Fibroblast of lung (primary cell): ENCODE measurements around the gene HRH1. TPM values are rescaled to one million over a fixed set of nuclear protein-coding genes. Genes with fewer than 3 reads are reported as not detected.
A peak's percentile ranks its signal among the peaks of the same experiment; 100 is the strongest.

Experiments
- DNase-seq, 2 donors: peaks; one replicate each; pipeline versions ENCODE4 v3.0.0 to v3.0.0-alpha.2; 2010; ENCODE audit warnings: low read depth in 2 of 2
- H2AFZ ChIP-seq: 2 replicates; pipeline ENCODE4 v1.5.1; 2012; ENCODE audit warnings: low read length, control low read depth, inconsistent platforms
- H3K27ac ChIP-seq: 2 replicates; pipeline ENCODE4 v1.5.1; 2011; ENCODE audit warnings: low read length, control low read depth; ENCODE audit not compliant: insufficient read depth
- H3K27me3 ChIP-seq: 2 replicates; pipeline ENCODE4 v1.5.1; 2011; ENCODE audit warnings: mild to moderate bottlenecking, low read length; ENCODE audit not compliant: control insufficient read depth, insufficient read depth
- H3K36me3 ChIP-seq: 2 replicates; pipeline ENCODE4 v1.5.1; 2011; ENCODE audit warnings: low read length; ENCODE audit not compliant: control insufficient read depth, insufficient read depth
- H3K4me1 ChIP-seq: 2 replicates; pipeline ENCODE4 v1.5.1; 2011; ENCODE audit warnings: low read length; ENCODE audit not compliant: control insufficient read depth, insufficient read depth; ENCODE audit errors: extremely low read depth
- H3K4me2 ChIP-seq: 2 replicates; pipeline ENCODE4 v1.5.1; 2011; ENCODE audit warnings: low read length, control low read depth; ENCODE audit not compliant: insufficient read depth; ENCODE audit errors: extremely low read depth
- H3K4me3 ChIP-seq, 4 experiments: fragments of 200-600 bp in 1 of 4; sonication (generic) in 1 of 4; replicated peaks in 1 of 4; 2 replicates each; pipeline ENCODE4 v1.5.1; 2011 to 2016; ENCODE audit warnings: low read length in 4 of 4, low read depth in 3 of 4, mild to moderate bottlenecking in 3 of 4, control low read depth in 2 of 4, inconsistent platforms in 1 of 4, mixed read lengths in 1 of 4; ENCODE audit not compliant: insufficient read depth in 1 of 4; ENCODE audit errors: control extremely low read depth in 1 of 4
- H3K79me2 ChIP-seq: 2 replicates; pipeline ENCODE4 v1.5.1; 2012; ENCODE audit warnings: mild to moderate bottlenecking, low read length, inconsistent platforms; ENCODE audit not compliant: control insufficient read depth, insufficient read depth
- H3K9ac ChIP-seq: 2 replicates; pipeline ENCODE4 v1.5.1; 2011; ENCODE audit warnings: mild to moderate bottlenecking, low read length, control low read depth; ENCODE audit not compliant: insufficient read depth
- H3K9me3 ChIP-seq: 2 replicates; pipeline ENCODE4 v1.5.1; 2012; ENCODE audit warnings: low read depth, low read length; ENCODE audit not compliant: control insufficient read depth, insufficient read depth
- H4K20me1 ChIP-seq: 2 replicates; pipeline ENCODE4 v1.5.1; 2011; ENCODE audit warnings: low read length; ENCODE audit not compliant: control insufficient read depth, insufficient read depth; ENCODE audit errors: extremely low read depth
- CTCF ChIP-seq, 2 donors: IDR thresholded peaks in 1 of 2; conservative IDR thresholded peaks in 1 of 2; 1 replicate in 1 of 2; 2 replicates in 1 of 2; pipeline ENCODE4 v1.5.1; 2011 to 2012; ENCODE audit warnings: low read length in 2 of 2, control low read depth in 1 of 2, inconsistent platforms in 1 of 2, low read depth in 1 of 2, mild to moderate bottlenecking in 1 of 2
- EZH2 ChIP-seq: IDR thresholded peaks from 2 replicates; pipeline ENCODE4 v1.5.1; 2012; ENCODE audit warnings: low read length, control low read depth, mild to moderate bottlenecking; ENCODE audit errors: missing control alignments
- polyA plus RNA-seq, 2 donors: library from polyadenylated mRNA; depleted of rRNA in 1 of 2; stranded (reverse) in 1 of 2; unstranded in 1 of 2; fragments of >200 nt; gene quantifications; 2 replicates each; pipeline ENCODE4 v1.2.1, GENCODE V29; 2011 to 2012; ENCODE audit warnings: missing spikeins in 1 of 2
- total RNA-seq: library from RNA; depleted of rRNA; stranded (reverse); fragments of >200 nt; gene quantifications from 2 replicates; pipeline ENCODE4 v1.2.1, GENCODE V29; 2014

The HRH1 gene
- total and polyA plus RNA-seq, 2 donors (not counting 1 experiment from before 2014, with no cell fraction given): 12.6 to 30.6 TPM

DNA sequence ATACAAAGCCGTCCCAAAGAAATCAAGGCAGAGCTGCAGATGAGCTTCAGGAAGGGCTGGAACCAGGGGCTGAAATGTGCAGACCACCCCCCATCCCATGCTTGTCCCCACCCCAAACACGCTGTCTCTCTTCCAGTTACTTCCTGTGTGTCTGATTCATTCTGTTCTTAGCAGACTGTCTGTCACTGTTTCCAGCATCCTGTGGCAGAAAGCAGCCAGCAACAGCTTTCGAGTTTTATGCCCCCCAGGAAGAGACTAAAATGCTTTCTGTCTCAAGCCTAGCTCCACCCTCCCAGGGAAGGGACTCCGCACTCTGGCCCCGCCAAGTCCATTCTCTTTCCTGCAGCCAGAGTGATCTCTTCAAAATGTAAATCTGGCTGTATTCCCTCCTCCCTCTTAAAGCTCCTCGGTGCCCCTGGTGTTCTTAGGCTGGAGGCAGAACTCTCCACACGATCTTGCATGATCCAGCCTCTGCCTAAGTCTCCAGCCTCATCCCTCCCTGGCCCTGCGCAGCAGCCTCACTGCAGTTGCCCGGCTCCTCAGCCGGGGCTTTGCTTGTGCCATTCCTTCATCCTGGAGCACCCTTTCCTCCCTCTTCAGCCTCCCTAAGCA is 41.5 kb downstream of the HRH1 start:
- Histone ChIP-seq H3K9me3 (no peaks in the 10 kb centered on the region), H4K20me1 (no peaks in the 10 kb centered on the region), H3K27me3 (no peaks in the 10 kb centered on the region), H3K4me2 (peak overlapping the region; percentile 75), H3K36me3 (no peaks in the 10 kb centered on the region), H3K4me3 (peak overlapping the region in 3 of 4 experiments; percentile 1 to 25 (median 12)), H3K4me1 (peaks cover 30% of the 10 kb centered on the region), H3K79me2 (peaks cover 3% of the 10 kb centered on the region), H2AFZ (peak overlapping the region; percentile 10), H3K9ac (no peak overlapping the region), H3K27ac (peak overlapping the region; percentile 70)
- TF ChIP-seq CTCF (conservative IDR thresholded peaks at IDR 0.05 in 1 of 2, IDR thresholded peaks at IDR 0.05 in 1 of 2; ENCODE audit: low read depth in 1 of 2, low read length in 2 of 2) (no peak), EZH2 (no peak)
- peak; percentile 68 to 79 for DNase-seq

DNA sequence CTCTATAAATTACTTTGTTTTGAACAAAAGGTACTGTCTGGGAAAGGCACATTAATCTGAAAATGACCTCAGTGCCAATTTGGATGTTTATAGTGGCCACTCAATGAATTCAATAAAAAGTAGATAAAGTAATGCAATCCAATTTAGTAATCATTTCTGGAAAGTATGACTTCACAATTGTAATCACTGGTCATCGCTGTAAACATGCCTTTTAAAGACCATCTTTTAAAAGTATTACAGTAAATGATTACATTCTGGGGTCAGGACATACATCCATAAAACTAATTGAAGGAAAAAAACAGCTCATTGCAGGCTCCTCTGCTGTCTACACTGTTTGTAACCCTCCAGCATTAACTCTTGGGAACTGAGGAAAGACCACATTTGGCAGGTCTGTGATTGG is 43.2 kb downstream of the HRH1 start:
- Histone ChIP-seq H3K4me1 (peaks cover 39% of the 10 kb centered on the region), H3K27ac (peak overlapping the region; percentile 50), H3K27me3 (no peaks in the 10 kb centered on the region), H4K20me1 (no peaks in the 10 kb centered on the region), H3K4me2 (peak overlapping the region; percentile 18), H3K36me3 (no peaks in the 10 kb centered on the region), H3K79me2 (peaks cover 5% of the 10 kb centered on the region), H3K9ac (no peak overlapping the region), H2AFZ (no peak overlapping the region), H3K9me3 (no peaks in the 10 kb centered on the region), H3K4me3 (no peak overlapping the region)
- DNase-seq: peak; percentile 31 to 71
- TF ChIP-seq EZH2 (no peak), CTCF (conservative IDR thresholded peaks at IDR 0.05 in 1 of 2, IDR thresholded peaks at IDR 0.05 in 1 of 2; ENCODE audit: low read depth in 1 of 2, low read length in 2 of 2) (no peak)

DNA sequence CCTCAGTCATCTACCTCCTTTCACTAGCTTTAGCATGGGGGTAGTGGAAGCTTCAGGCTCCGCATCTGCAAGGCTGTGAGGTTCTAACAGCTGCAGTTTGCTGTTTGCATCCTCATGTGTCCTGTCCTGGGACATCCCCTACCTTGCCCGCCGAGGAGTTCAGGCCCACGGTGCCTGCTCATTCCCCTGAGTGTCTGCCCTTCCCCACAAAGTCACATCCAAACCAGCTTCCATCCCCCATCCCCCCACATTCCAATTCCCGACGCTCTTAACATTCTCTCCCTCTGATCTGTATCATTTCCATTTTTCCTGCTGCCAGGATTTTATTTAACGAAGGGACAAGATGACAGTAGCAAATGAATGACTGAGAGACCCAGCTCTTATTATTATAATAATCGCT is 43.8 kb downstream of the HRH1 start:
- Histone ChIP-seq H3K27ac (no peak overlapping the region), H3K4me3 (no peak overlapping the region), H3K79me2 (peaks cover 5% of the 10 kb centered on the region), H3K36me3 (no peaks in the 10 kb centered on the region), H3K4me2 (peak overlapping the region; percentile 18), H3K9me3 (no peaks in the 10 kb centered on the region), H4K20me1 (no peaks in the 10 kb centered on the region), H3K9ac (no peak overlapping the region), H2AFZ (no peak overlapping the region), H3K27me3 (no peaks in the 10 kb centered on the region), H3K4me1 (peaks cover 39% of the 10 kb centered on the region)
- TF ChIP-seq EZH2 (no peak), CTCF (conservative IDR thresholded peaks at IDR 0.05 in 1 of 2, IDR thresholded peaks at IDR 0.05 in 1 of 2; ENCODE audit: low read depth in 1 of 2, low read length in 2 of 2) (no peak)
- peak in 1 of 2 donors; percentile 52 for DNase-seq
